GM23248 (cell line): ENCODE measurements around the gene DCDC1. TPM values are rescaled to one million over a fixed set of nuclear protein-coding genes. Genes with fewer than 3 reads are reported as not detected.

Experiments
- DNase-seq: peaks from one replicate; pipeline ENCODE4 v3.0.0-alpha.2; 2015
- H2AFZ ChIP-seq: fragments of 200-600 bp; sonication (generic); 2 replicates; pipeline ENCODE4 v1.6.1; 2016; ENCODE audit warnings: antibody characterized with exemption
- H3F3A ChIP-seq: fragments of 200-600 bp; sonication (generic); 2 replicates; pipeline ENCODE4 v1.6.1; 2016; ENCODE audit warnings: mild to moderate bottlenecking, antibody characterized with exemption, mixed run types; ENCODE audit not compliant: insufficient read depth
- H3K27ac ChIP-seq: fragments of 200-600 bp; sonication (generic); 2 replicates; pipeline ENCODE4 v1.5.1; 2016; ENCODE audit warnings: mild to moderate bottlenecking
- H3K27me3 ChIP-seq: fragments of 200-600 bp; sonication (generic); replicated peaks from 2 replicates; pipeline ENCODE4 v1.6.1; 2016; ENCODE audit warnings: mild to moderate bottlenecking; ENCODE audit not compliant: insufficient read depth
- H3K36me3 ChIP-seq: fragments of 200-600 bp; sonication (generic); 2 replicates; pipeline ENCODE4 v1.6.1; 2016; ENCODE audit warnings: low read depth, mild to moderate bottlenecking
- H3K4me1 ChIP-seq: fragments of 200-600 bp; sonication (generic); 2 replicates; pipeline ENCODE4 v1.6.1; 2016; ENCODE audit warnings: mild to moderate bottlenecking; ENCODE audit not compliant: insufficient read depth
- H3K4me2 ChIP-seq: fragments of 200-600 bp; sonication (generic); one replicate; pipeline ENCODE4 v1.6.1; 2016; ENCODE audit warnings: mild to moderate bottlenecking; ENCODE audit not compliant: unreplicated experiment
- H3K4me3 ChIP-seq: fragments of 200-600 bp; sonication (generic); 2 replicates; pipeline ENCODE4 v1.5.1; 2016; ENCODE audit warnings: mild to moderate bottlenecking
- H3K79me2 ChIP-seq: fragments of 200-600 bp; sonication (generic); 2 replicates; pipeline ENCODE4 v1.6.1; 2016; ENCODE audit warnings: mild to moderate bottlenecking; ENCODE audit not compliant: insufficient read depth
- H3K9ac ChIP-seq: fragments of 200-600 bp; sonication (generic); 2 replicates; pipeline ENCODE4 v1.6.1; 2016; ENCODE audit warnings: mild to moderate bottlenecking
- H3K9me2 ChIP-seq: fragments of 200-600 bp; sonication (generic); 2 replicates; pipeline ENCODE4 v1.6.1; 2016; ENCODE audit warnings: mixed run types, mild to moderate bottlenecking, moderate library complexity; ENCODE audit not compliant: insufficient read depth
- H3K9me3 ChIP-seq: fragments of 200-600 bp; sonication (generic); one replicate; pipeline ENCODE4 v1.6.1; 2017; ENCODE audit warnings: low read depth
- H4K20me1 ChIP-seq: fragments of 200-600 bp; sonication (generic); 2 replicates; pipeline ENCODE4 v1.6.0; 2016; ENCODE audit not compliant: insufficient read depth
- EZH2 ChIP-seq: fragments of 200-600 bp; sonication (generic); IDR thresholded peaks from 2 replicates; pipeline ENCODE4 v1.6.1; 2018; ENCODE audit warnings: antibody characterized with exemption, mild to moderate bottlenecking; ENCODE audit not compliant: insufficient read depth, poor library complexity, severe bottlenecking
- EZH2phosphoT487 ChIP-seq: fragments of 200-600 bp; sonication (generic); IDR thresholded peaks from 2 replicates; pipeline ENCODE4 v1.6.1; 2018; ENCODE audit warnings: antibody characterized with exemption, moderate library complexity, mild to moderate bottlenecking, low read depth; ENCODE audit not compliant: insufficient read depth
- WGBS, 2 experiments: methylation state at CpG; one replicate each; pipeline ENCODE4 v1.1.6; 2015 to 2017; ENCODE audit warnings: low lambda C conversion rate in 2 of 2, low coverage in 1 of 2; ENCODE audit errors: missing lambda C conversion rate in 2 of 2; 5-methylcytosine and 5-hydroxymethylcytosine counted together
- in situ Hi-C: fragments of 300-500 bp; cut with MboI; formaldehyde crosslinking; loops from 2 replicates; pipeline ENCODE4 v1.15.0; 2020
- polyA plus RNA-seq: library from polyadenylated mRNA; unstranded; fragments of >200 nt; fragmentation: Nextera tagmentation; extraction: Ambion mirVana; gene quantifications from 2 replicates; pipeline ENCODE4 v1.2.1, GENCODE V29; 2016
- total RNA-seq: library from RNA; depleted of rRNA; stranded (reverse); fragments of >200 nt; shearing (Covaris generic); gene quantifications from 2 replicates; pipeline ENCODE4 v1.2.3, GENCODE V29; 2014

DCDC1 gene
- total and polyA plus RNA-seq, 2 experiments from 2014 or later: not detected

DNA sequence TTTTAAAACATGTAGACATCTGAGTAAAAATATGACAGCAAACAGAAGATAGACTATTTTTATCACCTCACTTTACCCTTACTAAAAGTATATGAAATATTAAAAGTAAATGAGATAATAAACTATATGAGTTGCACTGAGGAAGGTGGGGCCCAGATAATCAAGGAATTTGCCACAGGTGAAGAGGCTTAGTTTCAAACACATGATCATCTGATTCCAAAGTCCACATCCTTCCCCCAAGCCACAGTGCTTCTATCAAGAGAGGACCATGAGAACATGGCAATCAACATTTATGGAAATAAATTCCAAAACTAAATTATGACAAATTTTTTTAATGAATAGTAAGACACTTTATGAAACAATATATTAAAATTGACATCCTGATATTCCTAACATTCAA, 384.0 kb downstream of the DCDC1 start:
- Histone ChIP-seq H3K4me3 (no peak overlapping the region), H3F3A (no peaks in the 10 kb centered on the region), H3K4me2 (no peak overlapping the region), H4K20me1 (no peaks in the 10 kb centered on the region), H3K9me2 (no peaks in the 10 kb centered on the region), H3K27me3 (no peaks in the 10 kb centered on the region), H3K9ac (no peak overlapping the region), H2AFZ (no peak overlapping the region), H3K79me2 (no peaks in the 10 kb centered on the region), H3K36me3 (no peaks in the 10 kb centered on the region), H3K27ac (peak overlapping the region; percentile 61; the same call in 1 of the 2 replicates), H3K4me1 (peaks cover 21% of the 10 kb centered on the region), H3K9me3 (no peaks in the 10 kb centered on the region)
- in situ Hi-C loops: no loop called here
- TF ChIP-seq EZH2: no peak
- no peak for TF ChIP-seq EZH2phosphoT487
- no peak for DNase-seq

- peak; percentile 52 for DNase-seq
- Histone ChIP-seq H3F3A (no peaks in the 10 kb centered on the region), H3K4me3 (peak overlapping the region; percentile 38), H3K27me3 (no peaks in the 10 kb centered on the region), H3K9me2 (no peaks in the 10 kb centered on the region), H3K4me1 (peaks cover 21% of the 10 kb centered on the region), H3K36me3 (no peaks in the 10 kb centered on the region), H3K79me2 (no peaks in the 10 kb centered on the region), H3K4me2 (peak overlapping the region; percentile 53), H3K27ac (peak overlapping the region; percentile 61), H3K9ac (peak overlapping the region; percentile 49), H4K20me1 (no peaks in the 10 kb centered on the region), H2AFZ (peak overlapping the region; percentile 69), H3K9me3 (no peaks in the 10 kb centered on the region)
- 22 to 26% methylated on average over 3 of the region's 3 CpGs for WGBS, 2 experiments
- in situ Hi-C loops: no loop called here
- TF ChIP-seq EZH2: no peak
- TF ChIP-seq EZH2phosphoT487: no peak
Observed at GRCh38 chr11:30984827-30985226, 384.7 kb downstream of the DCDC1 start.

DNA sequence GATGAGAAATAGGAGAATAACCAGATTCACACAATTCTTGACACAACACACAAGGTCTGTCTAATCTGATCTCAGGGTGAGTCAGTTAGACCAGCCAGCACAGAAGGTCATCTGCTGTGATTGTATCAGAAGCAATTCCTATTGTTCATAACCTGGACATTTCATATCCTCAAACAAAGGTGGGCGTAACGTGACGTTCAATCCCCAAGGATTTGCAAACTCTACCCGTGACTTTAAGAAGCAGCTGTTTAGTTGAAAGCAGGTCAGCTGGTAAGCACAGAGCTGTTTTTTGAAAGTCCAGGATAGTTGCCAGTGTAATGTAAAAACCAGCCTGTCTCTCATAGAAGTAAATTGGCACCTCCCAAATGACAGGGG, 385.1 kb downstream of the DCDC1 start:
- no peaks in the 10 kb centered on the region for H3K9me2 ChIP-seq
- no peaks in the 10 kb centered on the region for H4K20me1 ChIP-seq
- in situ Hi-C loops: no loop called here
- H3K9me3 ChIP-seq: no peaks in the 10 kb centered on the region
- peak overlapping the region; percentile 69 for H2AFZ ChIP-seq
- TF ChIP-seq EZH2phosphoT487: no peak
- TF ChIP-seq EZH2: no peak
- peaks cover 21% of the 10 kb centered on the region for H3K4me1 ChIP-seq
- DNase-seq: peak; percentile 66
- peak overlapping the region; percentile 49 for H3K9ac ChIP-seq
- no peaks in the 10 kb centered on the region for H3K79me2 ChIP-seq
- H3K4me2 ChIP-seq: peak overlapping the region; percentile 53
- H3K4me3 ChIP-seq: peak overlapping the region; percentile 38
- H3K36me3 ChIP-seq: no peaks in the 10 kb centered on the region
- 0 to 4% methylated on average over 4 of the region's 4 CpGs for WGBS, 2 experiments
- H3K27ac ChIP-seq: peak overlapping the region; percentile 61
- no peaks in the 10 kb centered on the region for H3K27me3 ChIP-seq
- no peaks in the 10 kb centered on the region for H3F3A ChIP-seq

- Histone ChIP-seq H3K4me3 (peak overlapping the region; percentile 38), H3K9me3 (no peaks in the 10 kb centered on the region), H3K27ac (peak overlapping the region; percentile 61), H3K9ac (peak overlapping the region; percentile 49; the same call in 1 of the 2 replicates), H3K4me2 (peak overlapping the region; percentile 53), H3K9me2 (no peaks in the 10 kb centered on the region), H4K20me1 (no peaks in the 10 kb centered on the region), H3K4me1 (peaks cover 21% of the 10 kb centered on the region), H3K36me3 (no peaks in the 10 kb centered on the region), H3F3A (no peaks in the 10 kb centered on the region), H2AFZ (peak overlapping the region; percentile 69), H3K27me3 (no peaks in the 10 kb centered on the region), H3K79me2 (no peaks in the 10 kb centered on the region)
- 70 to 78% methylated on average over 6 of the region's 6 CpGs for WGBS, 2 experiments
- no peak for DNase-seq
- TF ChIP-seq EZH2phosphoT487 (no peak), EZH2 (no peak)
- in situ Hi-C loops: no loop called here
Observed at GRCh38 chr11:30983776-30984441, 385.6 kb downstream of the DCDC1 start.
